Fibroblast of pulmonary artery (primary cell): Measurements from ENCODE around the gene LONP1.
A peak's percentile ranks its signal among the peaks of the same experiment; 100 is the strongest.

Experiments
- DNase-seq: peaks from one replicate; pipeline ENCODE4 v3.0.0-alpha.2; 2010; ENCODE audit warnings: low read depth
- H3K4me3 ChIP-seq: replicated peaks from 2 replicates; pipeline ENCODE4 v1.5.1; 2011; ENCODE audit warnings: low read depth, mild to moderate bottlenecking, control low read depth, low read length, moderate library complexity
- TF ChIP-seq, protein P1 (sequence below): IDR thresholded peaks from 2 replicates; pipeline ENCODE4 v1.5.1; 2011; ENCODE audit warnings: mild to moderate bottlenecking, control low read depth, low read length, inconsistent platforms; ENCODE audit errors: missing control alignments

Gene LONP1

DNA sequence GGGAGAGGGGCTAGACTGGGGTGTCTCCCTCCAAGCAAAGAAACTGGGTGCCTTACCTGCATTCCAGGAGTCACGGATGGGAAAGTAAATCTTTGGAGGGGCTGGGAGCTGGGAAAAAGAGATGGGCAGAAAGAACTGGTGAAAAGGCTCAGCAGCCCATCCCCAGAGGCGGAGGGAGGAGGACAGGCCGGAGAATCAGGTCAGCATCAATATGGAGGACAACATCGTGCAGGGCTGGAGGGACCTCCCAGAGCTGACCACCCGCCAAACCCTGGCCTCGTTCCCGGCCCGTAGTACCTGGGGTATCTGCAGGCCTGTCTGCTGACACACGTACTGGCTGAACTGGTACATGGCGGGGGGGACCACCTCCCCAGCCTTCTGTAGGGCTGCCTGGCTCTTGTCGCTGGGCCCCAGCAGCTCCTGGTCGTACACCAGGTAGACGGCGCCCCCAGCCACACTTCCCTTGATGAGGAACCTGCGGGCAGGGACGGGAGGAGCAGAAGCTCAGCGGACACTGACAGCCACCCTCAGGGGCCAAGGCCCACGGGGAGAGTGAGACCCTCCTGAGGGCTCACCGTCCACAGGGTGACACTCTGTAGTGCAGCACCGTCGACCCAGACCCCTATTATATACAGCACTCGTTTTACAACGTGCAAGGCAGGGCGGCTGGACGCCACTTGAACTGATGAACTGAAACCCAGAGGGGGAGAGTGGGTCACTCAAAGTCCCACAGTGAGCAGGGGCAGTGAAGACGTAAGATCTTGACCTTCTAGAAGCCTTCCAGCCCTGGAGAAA lies 40.5 kb downstream of the LONP1 start:
- H3K4me3 ChIP-seq, result peak overlapping the region; percentile 99
- no peak for DNase-seq
- TF ChIP-seq, protein P1, sequence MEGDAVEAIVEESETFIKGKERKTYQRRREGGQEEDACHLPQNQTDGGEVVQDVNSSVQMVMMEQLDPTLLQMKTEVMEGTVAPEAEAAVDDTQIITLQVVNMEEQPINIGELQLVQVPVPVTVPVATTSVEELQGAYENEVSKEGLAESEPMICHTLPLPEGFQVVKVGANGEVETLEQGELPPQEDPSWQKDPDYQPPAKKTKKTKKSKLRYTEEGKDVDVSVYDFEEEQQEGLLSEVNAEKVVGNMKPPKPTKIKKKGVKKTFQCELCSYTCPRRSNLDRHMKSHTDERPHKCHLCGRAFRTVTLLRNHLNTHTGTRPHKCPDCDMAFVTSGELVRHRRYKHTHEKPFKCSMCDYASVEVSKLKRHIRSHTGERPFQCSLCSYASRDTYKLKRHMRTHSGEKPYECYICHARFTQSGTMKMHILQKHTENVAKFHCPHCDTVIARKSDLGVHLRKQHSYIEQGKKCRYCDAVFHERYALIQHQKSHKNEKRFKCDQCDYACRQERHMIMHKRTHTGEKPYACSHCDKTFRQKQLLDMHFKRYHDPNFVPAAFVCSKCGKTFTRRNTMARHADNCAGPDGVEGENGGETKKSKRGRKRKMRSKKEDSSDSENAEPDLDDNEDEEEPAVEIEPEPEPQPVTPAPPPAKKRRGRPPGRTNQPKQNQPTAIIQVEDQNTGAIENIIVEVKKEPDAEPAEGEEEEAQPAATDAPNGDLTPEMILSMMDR, result no peak

DNA sequence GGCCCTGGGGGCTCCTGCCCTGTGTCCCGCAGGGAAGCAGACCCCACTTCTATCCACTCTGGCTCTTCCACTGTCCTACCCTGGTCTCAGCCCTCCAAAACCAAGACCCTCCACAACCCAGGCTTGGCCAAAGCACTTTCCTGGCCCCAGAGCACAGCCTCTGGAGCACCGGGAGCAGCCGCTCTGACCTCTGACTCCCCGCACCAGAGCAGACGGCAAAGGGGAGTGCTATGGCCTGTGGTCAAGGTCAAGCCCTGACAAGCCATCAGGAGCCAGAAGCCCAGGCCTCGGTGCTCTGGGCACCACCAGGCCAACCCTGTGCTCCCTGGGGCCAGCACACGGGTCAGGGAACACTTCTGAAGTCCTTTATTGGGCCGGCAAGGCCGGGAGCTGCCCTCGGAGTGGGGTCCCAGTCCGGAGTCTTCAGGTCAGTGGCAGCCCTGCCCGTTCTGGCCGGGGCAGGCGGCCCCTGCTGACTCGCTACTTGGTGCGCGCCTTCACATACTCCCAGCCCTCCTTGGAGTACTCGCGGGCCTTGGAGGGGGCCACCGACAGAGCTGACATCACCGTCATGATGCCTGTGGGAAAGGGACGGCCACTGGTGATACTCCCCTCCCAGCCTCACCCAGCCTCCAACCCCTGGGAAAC lies 41.8 kb downstream of the LONP1 start:
- TF ChIP-seq, protein P1, result no peak
- no peak for DNase-seq
- H3K4me3 ChIP-seq, result no peak overlapping the region

DNA sequence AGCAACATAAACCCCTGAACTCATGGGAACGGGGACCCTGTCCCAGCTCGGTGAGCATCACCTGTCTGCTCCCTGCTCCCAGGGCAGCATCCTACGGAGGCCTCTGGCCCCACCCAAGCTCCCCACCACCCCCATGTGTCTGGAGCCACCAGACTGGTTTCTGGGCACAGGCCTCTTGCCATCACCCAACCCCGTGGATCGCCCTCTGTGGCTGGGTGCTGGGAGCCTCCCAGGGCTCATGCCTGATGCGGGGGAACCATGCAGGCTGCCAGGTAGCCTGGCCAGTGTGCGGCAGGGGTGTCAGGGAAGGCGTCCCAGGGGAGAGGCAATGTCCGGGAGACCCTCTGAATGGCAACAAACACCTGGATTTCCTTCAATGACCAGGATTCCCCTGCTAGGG lies 42.4 kb downstream of the LONP1 start:
- TF ChIP-seq, protein P1, result no peak
- no peak overlapping the region for H3K4me3 ChIP-seq
- no peak for DNase-seq

DNA sequence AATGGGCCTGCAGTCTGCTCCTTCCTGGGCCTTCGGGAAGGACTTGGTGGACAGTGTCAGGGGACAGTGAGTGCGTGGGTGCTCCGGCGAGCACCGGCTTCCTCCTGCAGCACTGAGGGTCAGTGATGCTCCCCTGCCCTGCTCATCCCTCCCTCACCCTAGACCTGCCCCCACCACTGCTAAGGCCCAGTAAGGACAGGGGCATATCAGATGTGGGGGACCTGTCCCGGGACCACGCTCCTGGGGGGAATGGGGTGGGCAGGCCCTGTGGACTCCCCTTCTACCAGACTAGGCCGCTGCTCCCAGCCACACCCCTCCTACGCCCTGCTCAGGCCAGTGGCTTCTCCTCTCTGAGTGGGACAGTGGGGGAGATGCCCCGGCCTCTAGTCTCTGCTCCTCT lies 42.8 kb downstream of the LONP1 start:
- DNase-seq, result no peak
- TF ChIP-seq, protein P1, result no peak
- H3K4me3 ChIP-seq, result no peak overlapping the region

DNA sequence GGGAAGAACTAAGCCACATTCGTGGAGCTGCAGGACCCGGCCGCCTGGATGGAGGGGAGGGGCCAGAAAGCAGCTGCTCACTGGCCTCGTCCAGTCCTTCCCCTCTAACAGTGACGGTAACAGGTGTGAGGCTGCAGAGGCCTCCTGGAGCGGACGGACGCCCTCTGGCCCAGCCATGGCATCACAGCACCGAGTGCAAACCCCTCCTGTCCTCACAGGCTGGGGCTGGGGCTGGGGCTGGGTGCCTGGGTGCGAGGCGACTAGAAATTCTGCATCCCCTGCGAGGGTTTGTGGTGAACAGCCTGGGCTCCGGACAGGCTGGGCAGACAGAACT lies 43.2 kb downstream of the LONP1 start:
- TF ChIP-seq, protein P1, result no peak
- H3K4me3 ChIP-seq, result no peak overlapping the region
- no peak for DNase-seq

DNA sequence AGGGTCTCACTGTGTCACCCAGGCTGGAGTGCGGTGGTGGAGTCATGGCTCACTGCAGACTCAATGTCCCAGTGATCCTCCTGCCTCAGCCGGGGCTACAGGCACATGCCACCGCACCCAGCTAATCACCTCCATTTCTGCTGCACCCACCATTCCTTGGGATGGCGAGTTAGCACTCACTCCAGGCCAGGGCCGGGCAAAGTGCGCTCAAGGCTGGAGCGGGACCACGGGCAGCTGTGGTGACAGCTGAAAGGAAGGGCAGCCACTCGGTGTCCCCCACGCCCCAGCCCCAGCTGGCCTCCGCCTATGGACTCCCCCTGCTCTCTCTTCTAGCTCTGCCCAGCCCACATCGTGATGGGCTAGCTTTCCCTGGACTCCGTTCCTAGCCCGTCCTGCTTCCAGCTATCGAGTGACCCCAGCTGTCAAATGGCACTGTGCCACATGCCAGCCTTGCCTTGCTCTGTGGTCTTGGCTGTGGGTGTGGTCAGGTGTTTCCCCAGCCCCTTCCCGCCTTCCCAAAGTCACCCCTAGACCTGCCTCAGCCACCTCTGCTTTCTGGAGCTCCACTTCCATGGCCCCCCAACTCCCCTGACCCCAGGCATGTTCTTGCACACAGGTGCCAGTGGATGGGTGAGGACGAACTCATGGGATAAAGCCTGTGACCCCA lies 43.7 kb downstream of the LONP1 start:
- no peak overlapping the region for H3K4me3 ChIP-seq
- TF ChIP-seq, protein P1, result no peak
- DNase-seq, result no peak
